Muscle of leg (tissue), 11 donors: Measurements from ENCODE around the gene CFAP69. TPM values are rescaled to one million over a fixed set of nuclear protein-coding genes. Genes with fewer than 3 reads are reported as not detected.

Source experiments
- DNase-seq: peaks from one replicate; pipeline ENCODE4 v3.0.0; 2013
- H3K27ac ChIP-seq: one replicate; pipeline ENCODE4 v1.5.1; 2013; ENCODE audit warnings: mild to moderate bottlenecking, low read length, control low read depth
- H3K27me3 ChIP-seq: one replicate; pipeline ENCODE4 v1.6.1; 2013; ENCODE audit warnings: low read length; ENCODE audit not compliant: control insufficient read depth, insufficient read depth
- H3K36me3 ChIP-seq: one replicate; pipeline ENCODE4 v1.6.1; 2013; ENCODE audit warnings: low read length; ENCODE audit not compliant: control insufficient read depth, insufficient read depth
- H3K4me1 ChIP-seq: one replicate; pipeline ENCODE4 v1.6.1; 2013; ENCODE audit warnings: low read length; ENCODE audit not compliant: control insufficient read depth, insufficient read depth
- H3K4me3 ChIP-seq: one replicate; pipeline ENCODE4 v1.5.1; 2013; ENCODE audit warnings: low read length, control low read depth
- H3K9me3 ChIP-seq: replicated peaks from 2 replicates; pipeline ENCODE4 v1.6.1; 2013; ENCODE audit warnings: low read depth, low read length; ENCODE audit not compliant: control insufficient read depth
- WGBS: methylation state at CpG from one replicate; pipeline ENCODE4 v1.1.5; 2013; ENCODE audit warnings: missing lambda C conversion rate; ENCODE audit not compliant: insufficient coverage; 5-methylcytosine and 5-hydroxymethylcytosine counted together
- polyA plus RNA-seq, 8 donors: library from polyadenylated mRNA; unstranded; fragments of 120-200 nt; gene quantifications; one replicate each; pipeline versions ENCODE4 v1.2.1 to v1.2.3, GENCODE V29; 2013; ENCODE audit warnings: inconsistent platforms in 1 of 8, low replicate concordance in 1 of 8; ENCODE audit not compliant: insufficient read length in 8 of 8, insufficient read depth in 1 of 8
- total RNA-seq: library from RNA; stranded (reverse); fragments of 120-200 nt; gene quantifications from one replicate; pipeline ENCODE4 v1.2.4, GENCODE V29; 2013

CFAP69 gene
- total and polyA plus RNA-seq, 9 donors: 1.6 to 4.9 (median 2.8) TPM

- H3K36me3 ChIP-seq: no peaks in the 10 kb centered on the region
- H3K4me3 ChIP-seq: no peak overlapping the region
- no peaks in the 10 kb centered on the region for H3K4me1 ChIP-seq
- DNase-seq: no peak
- no CpG with 5 or more reads among the region's 3 CpGs for WGBS
- no peaks in the 10 kb centered on the region for H3K9me3 ChIP-seq
- H3K27me3 ChIP-seq: no peaks in the 10 kb centered on the region
- H3K27ac ChIP-seq: no peak overlapping the region
These were observed 13.7 kb upstream of the CFAP69 start for GRCh38 chr7:90231304-90231703.

GRCh38 chr7:90232430-90232829 lies 12.5 kb upstream of the CFAP69 start:
- H3K4me3 ChIP-seq: no peak overlapping the region
- WGBS: no CpG with 5 or more reads among the region's 5 CpGs
- no peaks in the 10 kb centered on the region for H3K27me3 ChIP-seq
- no peaks in the 10 kb centered on the region for H3K9me3 ChIP-seq
- H3K36me3 ChIP-seq: no peaks in the 10 kb centered on the region
- DNase-seq: peak; percentile 68
- H3K27ac ChIP-seq: no peak overlapping the region
- H3K4me1 ChIP-seq: peaks cover 2% of the 10 kb centered on the region

GRCh38 chr7:90233569-90233968 lies 11.4 kb upstream of the CFAP69 start:
- WGBS: no CpG with 5 or more reads among the region's 6 CpGs

GRCh38 chr7:90236721-90237289 lies 8.2 kb upstream of the CFAP69 start:
- H3K27ac ChIP-seq: peak overlapping the region; percentile 53
- no peaks in the 10 kb centered on the region for H3K9me3 ChIP-seq
- DNase-seq: peak; percentile 90
- WGBS: no CpG with 5 or more reads among the region's 1 CpG
- no peak overlapping the region for H3K4me3 ChIP-seq
- H3K27me3 ChIP-seq: no peaks in the 10 kb centered on the region
- H3K4me1 ChIP-seq: peaks cover 2% of the 10 kb centered on the region
- no peaks in the 10 kb centered on the region for H3K36me3 ChIP-seq

More at GRCh38 chr7:90233569-90233968, 11.4 kb upstream of the CFAP69 start:
- Histone ChIP-seq H3K4me3 (no peak overlapping the region), H3K9me3 (no peaks in the 10 kb centered on the region), H3K4me1 (peaks cover 2% of the 10 kb centered on the region), H3K27me3 (no peaks in the 10 kb centered on the region), H3K27ac (no peak overlapping the region), H3K36me3 (no peaks in the 10 kb centered on the region)
- no peak for DNase-seq

DNA sequence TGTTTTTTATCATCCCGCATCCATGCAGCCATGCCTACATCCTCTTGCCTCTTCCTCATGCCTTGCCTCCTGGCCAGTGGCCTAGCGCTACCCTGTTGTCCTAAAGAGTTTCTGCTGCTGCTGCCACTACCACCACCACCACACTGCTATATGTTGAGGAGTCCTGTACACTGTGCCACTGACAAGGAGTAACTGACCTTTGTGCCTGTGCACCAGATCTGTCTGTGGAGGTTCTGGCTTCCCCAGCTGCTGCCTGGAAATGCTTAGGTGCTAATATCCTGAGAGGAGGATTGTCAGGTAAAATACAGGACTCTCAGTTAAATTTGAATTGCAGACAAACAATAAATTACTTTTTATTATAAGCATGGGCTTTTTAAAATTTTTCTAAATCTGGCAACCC lies 7.0 kb upstream of the CFAP69 start:
- no peaks in the 10 kb centered on the region for H3K9me3 ChIP-seq
- no peak overlapping the region for H3K27ac ChIP-seq
- DNase-seq: no peak
- no peaks in the 10 kb centered on the region for H3K36me3 ChIP-seq
- WGBS: 100% methylated on average over 1 of the region's 2 CpGs
- H3K4me1 ChIP-seq: peaks cover 2% of the 10 kb centered on the region
- H3K27me3 ChIP-seq: no peaks in the 10 kb centered on the region
- no peak overlapping the region for H3K4me3 ChIP-seq

GRCh38 chr7:90238583-90238982 lies 6.4 kb upstream of the CFAP69 start:
- DNase-seq: no peak
- peaks cover 2% of the 10 kb centered on the region for H3K4me1 ChIP-seq
- no peaks in the 10 kb centered on the region for H3K9me3 ChIP-seq
- no peak overlapping the region for H3K27ac ChIP-seq
- no peak overlapping the region for H3K4me3 ChIP-seq
- no peaks in the 10 kb centered on the region for H3K36me3 ChIP-seq
- no peaks in the 10 kb centered on the region for H3K27me3 ChIP-seq
- WGBS: no CpG with 5 or more reads among the region's 1 CpG

DNA sequence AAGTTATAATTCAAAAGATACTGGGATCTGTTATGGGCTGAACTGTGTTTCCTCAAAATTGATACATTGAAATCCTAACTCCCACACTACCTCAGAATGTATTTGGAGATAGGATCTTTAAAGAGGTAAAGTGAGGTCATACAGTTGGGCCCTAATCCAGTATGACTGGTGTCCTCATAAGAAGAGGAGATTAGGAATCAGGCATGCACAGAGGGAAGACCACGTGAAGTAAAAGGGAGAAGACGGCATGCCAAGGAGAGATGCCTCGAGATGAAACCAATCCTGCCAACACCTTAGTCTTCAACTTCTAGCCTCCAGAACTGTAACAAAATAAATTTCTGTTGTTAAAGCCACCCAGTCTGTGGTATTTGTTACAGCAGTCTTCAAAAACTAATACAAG lies 5.9 kb upstream of the CFAP69 start:
- no peak for DNase-seq
- no CpG with 5 or more reads among the region's 3 CpGs for WGBS
- H3K27ac ChIP-seq: no peak overlapping the region
- H3K27me3 ChIP-seq: peaks cover under 1% of the 10 kb centered on the region
- H3K4me3 ChIP-seq: no peak overlapping the region
- H3K9me3 ChIP-seq: no peaks in the 10 kb centered on the region
- H3K4me1 ChIP-seq: peaks cover 2% of the 10 kb centered on the region
- no peaks in the 10 kb centered on the region for H3K36me3 ChIP-seq

GRCh38 chr7:90239625-90240228 lies 5.2 kb upstream of the CFAP69 start:
- Histone ChIP-seq H3K4me1 (peaks cover 6% of the 10 kb centered on the region), H3K27ac (no peak overlapping the region), H3K4me3 (no peak overlapping the region), H3K9me3 (no peaks in the 10 kb centered on the region), H3K36me3 (no peaks in the 10 kb centered on the region), H3K27me3 (peaks cover 5% of the 10 kb centered on the region)
- DNase-seq: no peak
- no CpG with 5 or more reads among the region's 9 CpGs for WGBS

DNA sequence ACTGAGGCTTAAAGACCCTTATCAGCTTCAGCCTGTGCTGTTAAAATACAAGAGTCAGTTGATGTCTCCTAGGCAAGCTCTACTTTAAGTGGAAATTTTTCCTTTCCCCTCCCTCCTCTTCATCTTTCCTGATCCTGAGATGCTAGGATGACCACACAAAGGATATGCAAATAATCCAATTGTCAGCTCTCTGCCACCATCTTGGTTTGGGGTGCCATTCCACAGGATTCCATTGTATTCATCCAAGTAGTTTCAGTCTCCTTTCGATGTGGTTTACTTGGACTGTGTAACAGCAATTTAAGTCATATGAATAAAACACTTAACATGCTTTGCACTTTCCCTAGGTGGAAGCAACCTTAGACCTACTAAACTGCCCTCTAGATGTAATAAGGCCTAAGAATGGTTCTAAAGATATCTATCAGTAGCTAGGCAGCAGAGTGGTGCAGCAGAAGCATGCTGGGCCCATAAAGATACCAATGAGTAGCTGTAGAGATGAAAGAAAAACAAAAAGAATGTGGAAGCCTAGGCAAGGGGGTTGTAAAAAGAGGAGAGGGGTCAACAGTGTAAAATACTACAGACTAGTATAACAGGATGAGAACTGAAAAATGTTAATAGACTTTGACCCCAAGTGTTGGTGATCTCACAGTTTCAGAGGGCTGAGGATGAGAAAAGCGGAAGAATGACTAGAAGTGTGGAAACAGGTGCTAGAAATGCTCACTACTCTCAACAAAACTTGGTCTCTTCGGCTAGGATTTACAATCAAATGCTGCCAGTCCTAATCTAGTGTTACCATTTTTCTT lies 2.4 kb upstream of the CFAP69 start:
- Histone ChIP-seq H3K4me1 (peaks cover 10% of the 10 kb centered on the region), H3K9me3 (no peaks in the 10 kb centered on the region), H3K36me3 (no peaks in the 10 kb centered on the region), H3K27me3 (peaks cover 5% of the 10 kb centered on the region), H3K4me3 (no peak overlapping the region), H3K27ac (no peak overlapping the region)
- no CpG with 5 or more reads among the region's 3 CpGs for WGBS
- no peak for DNase-seq

- DNase-seq: no peak
- Histone ChIP-seq H3K4me1 (peaks cover 10% of the 10 kb centered on the region), H3K27ac (no peak overlapping the region), H3K9me3 (no peaks in the 10 kb centered on the region), H3K27me3 (peaks cover 5% of the 10 kb centered on the region), H3K36me3 (no peaks in the 10 kb centered on the region), H3K4me3 (no peak overlapping the region)
- no CpG with 5 or more reads among the region's 1 CpG for WGBS
These were observed 1.4 kb upstream of the CFAP69 start for GRCh38 chr7:90243556-90243955.
